Measurements from ENCODE around the gene PRICKLE3. TPM values are rescaled to one million over a fixed set of nuclear protein-coding genes. Genes with fewer than 3 reads are reported as not detected.
A peak's percentile ranks its signal among the peaks of the same experiment; 100 is the strongest.

Gene PRICKLE3
- total and polyA plus RNA-seq, 3 donors from 2014 or later = 2.7 to 9.9 (median 6.1) TPM

DNA sequence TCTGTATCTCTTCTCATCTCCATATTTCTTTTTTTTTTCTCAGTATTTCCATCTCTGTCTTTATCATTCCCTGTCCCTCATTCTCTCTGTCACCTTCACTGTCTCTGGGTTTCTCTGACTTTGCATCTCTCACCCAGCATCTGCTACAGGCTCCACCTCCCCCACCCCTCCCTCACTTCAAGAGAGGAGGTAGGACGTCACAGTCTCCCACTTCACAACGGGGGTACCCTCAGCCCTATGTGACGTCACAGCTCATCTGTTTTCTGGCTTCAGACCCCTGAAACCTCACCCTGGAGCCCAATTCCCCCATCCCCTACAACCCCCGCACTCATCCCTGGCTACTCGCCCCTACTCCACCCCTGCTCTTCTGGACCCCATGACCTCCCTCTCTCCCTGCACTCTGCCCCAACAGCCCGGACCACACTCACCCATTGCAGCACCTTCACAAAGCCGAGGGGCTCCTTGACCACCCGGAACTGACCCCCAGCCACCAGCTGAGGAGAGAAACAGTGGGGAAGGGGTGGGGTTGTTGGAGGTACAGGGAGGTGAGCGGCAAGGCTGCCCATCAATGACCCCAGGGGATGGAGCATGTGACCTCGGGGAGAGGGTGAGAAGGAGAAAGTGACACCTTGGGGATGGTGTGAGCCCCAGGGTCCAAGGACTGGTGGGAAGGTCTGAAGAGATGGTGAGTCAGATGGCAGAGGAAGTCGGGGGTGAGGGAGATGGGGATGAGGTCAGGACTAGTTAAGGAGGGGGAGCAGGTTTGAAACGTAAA is 12.6 kb upstream of the PRICKLE3 start:
- WGBS, 2 donors = 18 to 26% methylated on average over 5 to 11 of the region's 12 CpGs
- no peak for DNase-seq
- intact Hi-C loops (cut with DNase I; ENCODE audit: low total_unique reads) = no loop called here

GRCh38 chrX:49197543-49198087 is 11.4 kb upstream of the PRICKLE3 start:
- Histone ChIP-seq H3K9me3 (no peaks in the 10 kb centered on the region), H3K27ac (no peak overlapping the region), H3K36me3 (ENCODE audit: low read depth, missing control alignments) (no peaks in the 10 kb centered on the region), H3K27me3 (no peaks in the 10 kb centered on the region), H3K4me1 (no peaks in the 10 kb centered on the region), H3K4me3 (no peak overlapping the region)
- intact Hi-C loops (cut with DNase I; ENCODE audit: low total_unique reads) = no loop called here
- no peak for TF ChIP-seq CTCF (IDR thresholded peaks at IDR 0.05)
- no peak for TF ChIP-seq POLR2A (IDR thresholded peaks at IDR 0.05)
- no peak for DNase-seq
- 70 to 74% methylated on average over 7 to 11 of the region's 13 CpGs for WGBS, 2 donors

More for the DNA sequence above, 12.6 kb upstream of the PRICKLE3 start:
- Histone ChIP-seq H3K9me3 (no peaks in the 10 kb centered on the region), H3K4me1 (no peaks in the 10 kb centered on the region), H3K36me3 (ENCODE audit: low read depth, missing control alignments) (no peaks in the 10 kb centered on the region), H3K27me3 (no peaks in the 10 kb centered on the region), H3K27ac (no peak overlapping the region), H3K4me3 (no peak overlapping the region)
- no peak for TF ChIP-seq POLR2A (IDR thresholded peaks at IDR 0.05)
- TF ChIP-seq CTCF (IDR thresholded peaks at IDR 0.05) = no peak

- TF ChIP-seq CTCF (IDR thresholded peaks at IDR 0.05) = no peak
- H3K27ac ChIP-seq = no peak overlapping the region
- H3K4me1 ChIP-seq = no peaks in the 10 kb centered on the region
- intact Hi-C loops (cut with DNase I; ENCODE audit: low total_unique reads) = no loop called here
- H3K27me3 ChIP-seq = no peaks in the 10 kb centered on the region
- WGBS, 2 donors = 33 to 85% methylated on average over 1 to 2 of the region's 2 CpGs
- DNase-seq = no peak
- H3K36me3 ChIP-seq (ENCODE audit: low read depth, missing control alignments) = no peaks in the 10 kb centered on the region
- no peaks in the 10 kb centered on the region for H3K9me3 ChIP-seq
- no peak overlapping the region for H3K4me3 ChIP-seq
Observed at GRCh38 chrX:49193542-49193964, 7.4 kb upstream of the PRICKLE3 start.

- intact Hi-C loops (cut with DNase I; ENCODE audit: low total_unique reads) = no loop called here
- no peaks in the 10 kb centered on the region for H3K4me1 ChIP-seq
- no peak overlapping the region for H3K4me3 ChIP-seq
- H3K27me3 ChIP-seq = no peaks in the 10 kb centered on the region
- peak; percentile 35 for DNase-seq
- H3K36me3 ChIP-seq (ENCODE audit: low read depth, missing control alignments) = no peaks in the 10 kb centered on the region
- WGBS, 2 donors = 62 to 70% methylated on average over 10 of the region's 10 CpGs
- H3K9me3 ChIP-seq = no peaks in the 10 kb centered on the region
- H3K27ac ChIP-seq = no peak overlapping the region
- peak in 2 of 3 experiments; percentile 16 to 25 for TF ChIP-seq CTCF (IDR thresholded peaks at IDR 0.05)
- no peak for TF ChIP-seq POLR2A (IDR thresholded peaks at IDR 0.05)
Observed at GRCh38 chrX:49192722-49193328, 6.7 kb upstream of the PRICKLE3 start.

All from testis (tissue), 3 donors.